ENCODE data around the gene GRAPL.
"Not testable (repeated sequence)": the region's sequence is repeated elsewhere in the genome, so short reads cannot be mapped to it uniquely, and the experiment has no call there.

The GRAPL gene

GRCh38 chr17:19125289-19125688 lies 2.1 kb upstream of the GRAPL start:
- H3K27me3 ChIP-seq (replicated peaks; ENCODE audit: control insufficient read depth, insufficient read depth, low read length); DNase-seq (ENCODE audit: extremely low read depth, insufficient read length); H3K36me3 ChIP-seq (ENCODE audit: control insufficient read depth, insufficient read depth, low read length); H3K4me3 ChIP-seq (replicated peaks; ENCODE audit: low read depth, low read length): not testable (repeated sequence)

- not testable (repeated sequence) for DNase-seq (ENCODE audit: extremely low read depth, insufficient read length)
Observed at GRCh38 chr17:19129500-19129899, 2.1 kb downstream of the GRAPL start.

GRCh38 chr17:19131108-19131507 lies 3.7 kb downstream of the GRAPL start:
- DNase-seq (ENCODE audit: extremely low read depth, insufficient read length); H3K36me3 ChIP-seq (ENCODE audit: control insufficient read depth, insufficient read depth, low read length); H3K4me3 ChIP-seq (replicated peaks; ENCODE audit: low read depth, low read length); H3K27me3 ChIP-seq (replicated peaks; ENCODE audit: control insufficient read depth, insufficient read depth, low read length): not testable (repeated sequence)

More at GRCh38 chr17:19129500-19129899, 2.1 kb downstream of the GRAPL start:
- not testable (repeated sequence) for H3K4me3 ChIP-seq (replicated peaks; ENCODE audit: low read depth, low read length); H3K36me3 ChIP-seq (ENCODE audit: control insufficient read depth, insufficient read depth, low read length); H3K27me3 ChIP-seq (replicated peaks; ENCODE audit: control insufficient read depth, insufficient read depth, low read length)

GRCh38 chr17:19131772-19132171 lies 4.4 kb downstream of the GRAPL start:
- DNase-seq (ENCODE audit: extremely low read depth, insufficient read length); H3K4me3 ChIP-seq (replicated peaks; ENCODE audit: low read depth, low read length); H3K36me3 ChIP-seq (ENCODE audit: control insufficient read depth, insufficient read depth, low read length): not testable (repeated sequence)

GRCh38 chr17:19133793-19134192 lies 6.4 kb downstream of the GRAPL start:
- H3K27me3 ChIP-seq (replicated peaks; ENCODE audit: control insufficient read depth, insufficient read depth, low read length); DNase-seq (ENCODE audit: extremely low read depth, insufficient read length); H3K4me3 ChIP-seq (replicated peaks; ENCODE audit: low read depth, low read length); H3K36me3 ChIP-seq (ENCODE audit: control insufficient read depth, insufficient read depth, low read length): not testable (repeated sequence)

More at GRCh38 chr17:19131772-19132171, 4.4 kb downstream of the GRAPL start:
- not testable (repeated sequence) for H3K27me3 ChIP-seq (replicated peaks; ENCODE audit: control insufficient read depth, insufficient read depth, low read length)

- not testable (repeated sequence) for DNase-seq (ENCODE audit: extremely low read depth, insufficient read length); H3K4me3 ChIP-seq (replicated peaks; ENCODE audit: low read depth, low read length); H3K36me3 ChIP-seq (ENCODE audit: control insufficient read depth, insufficient read depth, low read length); H3K27me3 ChIP-seq (replicated peaks; ENCODE audit: control insufficient read depth, insufficient read depth, low read length)
Observed at GRCh38 chr17:19135391-19135790, 8.0 kb downstream of the GRAPL start.

GRCh38 chr17:19136138-19136537 lies 8.7 kb downstream of the GRAPL start:
- DNase-seq (ENCODE audit: extremely low read depth, insufficient read length); H3K27me3 ChIP-seq (replicated peaks; ENCODE audit: control insufficient read depth, insufficient read depth, low read length); H3K36me3 ChIP-seq (ENCODE audit: control insufficient read depth, insufficient read depth, low read length); H3K4me3 ChIP-seq (replicated peaks; ENCODE audit: low read depth, low read length): not testable (repeated sequence)

GRCh38 chr17:19136605-19137004 lies 9.2 kb downstream of the GRAPL start:
- H3K4me3 ChIP-seq (replicated peaks; ENCODE audit: low read depth, low read length); H3K27me3 ChIP-seq (replicated peaks; ENCODE audit: control insufficient read depth, insufficient read depth, low read length); H3K36me3 ChIP-seq (ENCODE audit: control insufficient read depth, insufficient read depth, low read length); DNase-seq (ENCODE audit: extremely low read depth, insufficient read length): not testable (repeated sequence)

GRCh38 chr17:19137959-19138358 lies 10.6 kb downstream of the GRAPL start:
- H3K36me3 ChIP-seq (ENCODE audit: control insufficient read depth, insufficient read depth, low read length); H3K27me3 ChIP-seq (replicated peaks; ENCODE audit: control insufficient read depth, insufficient read depth, low read length); DNase-seq (ENCODE audit: extremely low read depth, insufficient read length); H3K4me3 ChIP-seq (replicated peaks; ENCODE audit: low read depth, low read length): not testable (repeated sequence)

GRCh38 chr17:19141366-19142155 lies 14.2 kb downstream of the GRAPL start:
- DNase-seq (ENCODE audit: extremely low read depth, insufficient read length); H3K27me3 ChIP-seq (replicated peaks; ENCODE audit: control insufficient read depth, insufficient read depth, low read length); H3K36me3 ChIP-seq (ENCODE audit: control insufficient read depth, insufficient read depth, low read length); H3K4me3 ChIP-seq (replicated peaks; ENCODE audit: low read depth, low read length): not testable (repeated sequence)

- not testable (repeated sequence) for DNase-seq (ENCODE audit: extremely low read depth, insufficient read length); H3K4me3 ChIP-seq (replicated peaks; ENCODE audit: low read depth, low read length)
Observed at GRCh38 chr17:19142419-19142818, 15.0 kb downstream of the GRAPL start.

GRCh38 chr17:19143097-19143777 lies 15.8 kb downstream of the GRAPL start:
- H3K36me3 ChIP-seq (ENCODE audit: control insufficient read depth, insufficient read depth, low read length); DNase-seq (ENCODE audit: extremely low read depth, insufficient read length); H3K4me3 ChIP-seq (replicated peaks; ENCODE audit: low read depth, low read length); H3K27me3 ChIP-seq (replicated peaks; ENCODE audit: control insufficient read depth, insufficient read depth, low read length): not testable (repeated sequence)

More at GRCh38 chr17:19142419-19142818, 15.0 kb downstream of the GRAPL start:
- not testable (repeated sequence) for H3K27me3 ChIP-seq (replicated peaks; ENCODE audit: control insufficient read depth, insufficient read depth, low read length); H3K36me3 ChIP-seq (ENCODE audit: control insufficient read depth, insufficient read depth, low read length)

GRCh38 chr17:19144373-19144772 lies 17.0 kb downstream of the GRAPL start:
- DNase-seq (ENCODE audit: extremely low read depth, insufficient read length); H3K36me3 ChIP-seq (ENCODE audit: control insufficient read depth, insufficient read depth, low read length); H3K27me3 ChIP-seq (replicated peaks; ENCODE audit: control insufficient read depth, insufficient read depth, low read length); H3K4me3 ChIP-seq (replicated peaks; ENCODE audit: low read depth, low read length): not testable (repeated sequence)

- DNase-seq (ENCODE audit: extremely low read depth, insufficient read length); H3K36me3 ChIP-seq (ENCODE audit: control insufficient read depth, insufficient read depth, low read length); H3K27me3 ChIP-seq (replicated peaks; ENCODE audit: control insufficient read depth, insufficient read depth, low read length): not testable (repeated sequence)
Observed at GRCh38 chr17:19145471-19145870, 18.1 kb downstream of the GRAPL start.

More at GRCh38 chr17:19145471-19145870, 18.1 kb downstream of the GRAPL start:
- not testable (repeated sequence) for H3K4me3 ChIP-seq (replicated peaks; ENCODE audit: low read depth, low read length)

Measured in GM06990 (cell line).